Hepatocyte (in vitro differentiated cells): ENCODE measurements around the gene MYO1E. TPM values are rescaled to one million over a fixed set of nuclear protein-coding genes. Genes with fewer than 3 reads are reported as not detected.

ENCODE experiments used
- DNase-seq: peaks from one replicate; pipeline ENCODE4 v3.0.0-alpha.2; 2016; ENCODE audit warnings: low spot score
- H2AFZ ChIP-seq: fragments of 200-600 bp; sonication (generic); 2 replicates; pipeline ENCODE4 v1.6.0; 2016; ENCODE audit warnings: antibody characterized with exemption, mild to moderate bottlenecking
- H3K27ac ChIP-seq: fragments of 200-600 bp; sonication (generic); 2 replicates; pipeline ENCODE4 v1.5.1; 2016; ENCODE audit warnings: mild to moderate bottlenecking
- H3K27me3 ChIP-seq: fragments of 200-600 bp; sonication (generic); 2 replicates; pipeline ENCODE4 v1.6.1; 2016
- H3K36me3 ChIP-seq: fragments of 200-600 bp; sonication (generic); replicated peaks from 2 replicates; pipeline ENCODE4 v1.5.1; 2016; ENCODE audit warnings: low read depth; ENCODE audit not compliant: insufficient read depth
- H3K4me1 ChIP-seq: fragments of 200-600 bp; sonication (generic); 2 replicates; pipeline ENCODE4 v1.5.1; 2016; ENCODE audit warnings: mild to moderate bottlenecking, moderate library complexity; ENCODE audit not compliant: insufficient read depth
- H3K4me2 ChIP-seq: fragments of 200-600 bp; sonication (generic); 2 replicates; pipeline ENCODE4 v1.6.0; 2016
- H3K4me3 ChIP-seq: fragments of 200-600 bp; sonication (generic); 2 replicates; pipeline ENCODE4 v1.5.1; 2016; ENCODE audit warnings: mild to moderate bottlenecking
- H3K79me2 ChIP-seq: fragments of 200-600 bp; sonication (generic); 2 replicates; pipeline ENCODE4 v1.6.0; 2017; ENCODE audit warnings: mild to moderate bottlenecking
- H3K9me2 ChIP-seq: fragments of 200-600 bp; sonication (generic); replicated peaks from 2 replicates; pipeline ENCODE4 v1.6.0; 2017; ENCODE audit warnings: mild to moderate bottlenecking; ENCODE audit not compliant: insufficient read depth
- H3K9me3 ChIP-seq: fragments of 200-600 bp; sonication (generic); 2 replicates; pipeline ENCODE4 v1.5.1; 2016; ENCODE audit warnings: low read depth, mild to moderate bottlenecking
- H4K20me1 ChIP-seq: fragments of 200-600 bp; sonication (generic); 2 replicates; pipeline ENCODE4 v1.6.0; 2016; ENCODE audit warnings: mild to moderate bottlenecking; ENCODE audit not compliant: insufficient read depth, poor library complexity, severe bottlenecking
- EZH2 ChIP-seq: fragments of 200-600 bp; sonication (generic); IDR thresholded peaks from 2 replicates; pipeline ENCODE4 v1.6.1; 2016; ENCODE audit warnings: antibody characterized with exemption, mild to moderate bottlenecking, borderline replicate concordance
- EZH2phosphoT487 ChIP-seq: fragments of 200-600 bp; sonication (generic); IDR thresholded peaks from one replicate; pipeline ENCODE4 v1.6.1; 2018; ENCODE audit warnings: antibody characterized with exemption, mild to moderate bottlenecking, low read depth, moderate library complexity; ENCODE audit not compliant: unreplicated experiment, severe bottlenecking
- WGBS: methylation state at CpG from one replicate; pipeline ENCODE4 v1.1.6; 2016; ENCODE audit warnings: low lambda C conversion rate; ENCODE audit errors: missing lambda C conversion rate; 5-methylcytosine and 5-hydroxymethylcytosine counted together
- polyA plus RNA-seq: library from polyadenylated mRNA; unstranded; fragments of >200 nt; fragmentation: Nextera tagmentation; extraction: Ambion mirVana; gene quantifications from 2 replicates; pipeline ENCODE4 v1.2.1, GENCODE V29; 2016
- total RNA-seq: library from RNA; depleted of rRNA; stranded (reverse); fragments of >200 nt; gene quantifications from 2 replicates; pipeline ENCODE4 v1.2.3, GENCODE V29; 2014
- TF ChIP-seq, protein P1 (sequence below): fragments of 200-600 bp; sonication (generic); IDR thresholded peaks from 2 replicates; pipeline ENCODE4 v1.5.1; 2016; ENCODE audit warnings: antibody characterized with exemption, mild to moderate bottlenecking; ENCODE audit not compliant: poor library complexity

MYO1E gene
- total and polyA plus RNA-seq, 2 experiments from 2014 or later = 107 to 111 TPM

DNA sequence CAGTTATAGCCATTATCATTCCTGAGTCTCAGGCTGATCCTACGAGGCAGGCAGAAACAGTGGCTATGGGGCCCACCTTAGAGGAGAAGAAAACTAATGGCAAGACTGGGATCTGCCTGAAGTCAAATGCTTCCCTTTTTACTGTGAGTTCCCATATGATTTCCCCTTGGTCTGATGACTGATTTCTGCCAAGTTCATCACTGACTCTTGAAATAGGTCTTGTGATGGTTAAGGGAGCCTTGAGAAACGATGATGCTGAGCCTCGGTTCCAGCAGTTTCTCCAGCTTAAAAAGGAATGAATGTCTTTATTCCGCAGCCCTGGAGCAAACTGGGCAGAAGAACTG is 195.4 kb downstream of the MYO1E start:
- no peaks in the 10 kb centered on the region for H3K27me3 ChIP-seq
- H3K4me1 ChIP-seq = peaks cover 12% of the 10 kb centered on the region
- H3K9me2 ChIP-seq = no peaks in the 10 kb centered on the region
- no peaks in the 10 kb centered on the region for H3K9me3 ChIP-seq
- no peaks in the 10 kb centered on the region for H4K20me1 ChIP-seq
- no peak overlapping the region for H3K27ac ChIP-seq
- no peaks in the 10 kb centered on the region for H3K36me3 ChIP-seq
- 91% methylated on average over 4 of the region's 4 CpGs for WGBS
- H3K4me3 ChIP-seq = no peak overlapping the region
- H3K79me2 ChIP-seq = no peaks in the 10 kb centered on the region
- H2AFZ ChIP-seq = no peak overlapping the region
- H3K4me2 ChIP-seq = no peak overlapping the region
- DNase-seq = no peak
- no peak for TF ChIP-seq EZH2
- TF ChIP-seq, protein P1, sequence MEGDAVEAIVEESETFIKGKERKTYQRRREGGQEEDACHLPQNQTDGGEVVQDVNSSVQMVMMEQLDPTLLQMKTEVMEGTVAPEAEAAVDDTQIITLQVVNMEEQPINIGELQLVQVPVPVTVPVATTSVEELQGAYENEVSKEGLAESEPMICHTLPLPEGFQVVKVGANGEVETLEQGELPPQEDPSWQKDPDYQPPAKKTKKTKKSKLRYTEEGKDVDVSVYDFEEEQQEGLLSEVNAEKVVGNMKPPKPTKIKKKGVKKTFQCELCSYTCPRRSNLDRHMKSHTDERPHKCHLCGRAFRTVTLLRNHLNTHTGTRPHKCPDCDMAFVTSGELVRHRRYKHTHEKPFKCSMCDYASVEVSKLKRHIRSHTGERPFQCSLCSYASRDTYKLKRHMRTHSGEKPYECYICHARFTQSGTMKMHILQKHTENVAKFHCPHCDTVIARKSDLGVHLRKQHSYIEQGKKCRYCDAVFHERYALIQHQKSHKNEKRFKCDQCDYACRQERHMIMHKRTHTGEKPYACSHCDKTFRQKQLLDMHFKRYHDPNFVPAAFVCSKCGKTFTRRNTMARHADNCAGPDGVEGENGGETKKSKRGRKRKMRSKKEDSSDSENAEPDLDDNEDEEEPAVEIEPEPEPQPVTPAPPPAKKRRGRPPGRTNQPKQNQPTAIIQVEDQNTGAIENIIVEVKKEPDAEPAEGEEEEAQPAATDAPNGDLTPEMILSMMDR = no peak
- TF ChIP-seq EZH2phosphoT487 = no peak

DNA sequence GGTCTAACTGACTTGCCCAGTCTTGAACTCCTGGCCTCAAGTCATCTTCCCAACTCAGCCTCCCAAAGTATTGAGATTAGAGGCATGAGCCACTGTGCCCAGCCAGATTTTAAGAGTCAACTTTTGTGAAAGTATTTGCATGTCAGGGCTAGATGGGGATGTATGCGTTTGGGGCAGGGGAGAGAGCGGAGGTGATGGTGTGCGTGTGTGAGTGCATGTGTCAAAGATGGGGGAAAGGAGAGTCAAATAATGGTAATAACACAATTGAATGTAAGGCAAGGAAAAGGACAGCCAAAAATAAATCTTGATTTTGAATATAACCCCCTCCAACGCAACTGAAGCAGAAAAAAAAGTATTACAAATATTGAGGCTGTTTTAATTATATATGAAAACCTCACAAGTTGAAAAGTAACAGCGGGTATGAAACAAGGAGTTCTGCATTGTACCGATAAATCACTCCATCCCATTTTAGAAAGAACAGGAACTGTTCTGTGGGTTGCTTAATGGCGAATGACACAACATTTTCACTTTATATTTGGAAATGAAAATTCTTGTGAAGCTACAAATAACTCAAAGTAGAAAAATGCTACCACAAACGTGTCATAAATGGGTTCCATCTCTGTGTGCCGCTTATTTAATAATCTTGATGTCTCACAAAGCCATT is 195.9 kb downstream of the MYO1E start:
- TF ChIP-seq EZH2phosphoT487 (no peak), EZH2 (no peak)
- TF ChIP-seq, protein P1 = no peak
- Histone ChIP-seq H4K20me1 (no peaks in the 10 kb centered on the region), H3K27ac (no peak overlapping the region), H3K4me1 (peaks cover 12% of the 10 kb centered on the region), H3K9me2 (no peaks in the 10 kb centered on the region), H3K36me3 (no peaks in the 10 kb centered on the region), H3K4me3 (no peak overlapping the region), H3K9me3 (no peaks in the 10 kb centered on the region), H3K27me3 (no peaks in the 10 kb centered on the region), H2AFZ (no peak overlapping the region), H3K79me2 (no peaks in the 10 kb centered on the region), H3K4me2 (no peak overlapping the region)
- no peak for DNase-seq
- WGBS = 94% methylated on average over 9 of the region's 9 CpGs

DNA sequence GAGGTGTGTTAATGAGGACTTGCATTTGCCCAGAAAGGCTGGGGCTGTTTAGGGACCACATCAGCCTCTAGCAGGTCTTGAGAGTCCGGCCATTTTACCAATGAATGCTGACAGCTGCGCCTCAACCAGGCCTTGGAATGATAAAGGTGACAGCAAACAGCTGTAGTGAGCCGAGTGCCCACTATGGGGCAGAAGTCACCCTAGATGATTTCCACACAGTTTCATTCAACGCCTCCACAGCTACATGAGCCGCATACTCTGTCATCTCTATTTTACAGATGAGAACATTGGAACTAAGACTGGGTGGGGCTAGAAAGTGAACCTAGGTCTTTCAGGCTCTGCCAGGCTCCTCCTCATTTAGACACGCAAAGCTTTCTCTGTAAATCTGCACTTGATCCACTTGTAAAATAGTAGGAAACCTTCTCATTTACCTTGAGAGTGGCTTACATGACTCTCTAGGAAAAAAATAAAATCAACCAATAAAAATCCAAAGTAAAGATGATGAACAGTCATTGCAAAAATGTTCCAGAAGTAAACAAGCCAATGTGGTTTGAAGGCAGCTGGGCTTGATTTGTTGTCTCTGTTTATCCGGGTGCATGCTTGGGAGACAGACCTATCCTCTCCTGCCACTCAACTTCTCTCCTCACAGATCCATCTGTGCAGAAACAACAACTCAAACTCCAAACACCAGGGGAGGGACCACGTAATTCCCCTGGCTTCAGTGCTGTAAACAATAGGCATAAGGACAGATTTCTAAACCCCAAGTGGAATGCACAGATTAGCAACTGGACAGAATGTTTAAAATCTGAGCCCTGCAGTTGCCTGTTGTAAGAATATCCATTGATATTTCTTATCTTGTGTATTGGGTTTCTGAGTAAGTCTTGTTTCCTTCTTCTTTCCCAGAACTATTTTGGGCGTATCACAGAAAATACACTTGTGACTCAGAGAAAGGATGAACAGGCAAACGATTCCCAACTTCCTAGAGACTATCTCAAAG is 197.5 kb downstream of the MYO1E start:
- Histone ChIP-seq H3K9me2 (no peaks in the 10 kb centered on the region), H3K4me3 (no peak overlapping the region), H3K4me1 (peaks cover 12% of the 10 kb centered on the region), H3K9me3 (no peaks in the 10 kb centered on the region), H3K27ac (peak overlapping the region; percentile 41), H3K79me2 (no peaks in the 10 kb centered on the region), H4K20me1 (no peaks in the 10 kb centered on the region), H3K36me3 (no peaks in the 10 kb centered on the region), H3K27me3 (no peaks in the 10 kb centered on the region), H3K4me2 (peak overlapping the region; percentile 17), H2AFZ (no peak overlapping the region)
- TF ChIP-seq, protein P1 = peak; percentile 69
- TF ChIP-seq EZH2phosphoT487 = no peak
- WGBS = 42% methylated on average over 10 of the region's 10 CpGs
- DNase-seq = peak; percentile 81
